B cell (primary cell): ENCODE results near the gene LRRC63.

Experiments used
- EZH2 ChIP-seq: IDR thresholded peaks from 2 replicates; pipeline ENCODE4 v1.6.1; 2012; ENCODE audit warnings: borderline replicate concordance, low read depth, mild to moderate bottlenecking, moderate library complexity, low read length; ENCODE audit not compliant: insufficient read depth, poor library complexity, severe bottlenecking
- TF ChIP-seq, protein P1 (sequence below): fragments of 200-600 bp; IDR thresholded peaks from one replicate; pipeline ENCODE4 v1.8.0; 2022; ENCODE audit warnings: antibody characterized with exemption, mild to moderate bottlenecking

DNA sequence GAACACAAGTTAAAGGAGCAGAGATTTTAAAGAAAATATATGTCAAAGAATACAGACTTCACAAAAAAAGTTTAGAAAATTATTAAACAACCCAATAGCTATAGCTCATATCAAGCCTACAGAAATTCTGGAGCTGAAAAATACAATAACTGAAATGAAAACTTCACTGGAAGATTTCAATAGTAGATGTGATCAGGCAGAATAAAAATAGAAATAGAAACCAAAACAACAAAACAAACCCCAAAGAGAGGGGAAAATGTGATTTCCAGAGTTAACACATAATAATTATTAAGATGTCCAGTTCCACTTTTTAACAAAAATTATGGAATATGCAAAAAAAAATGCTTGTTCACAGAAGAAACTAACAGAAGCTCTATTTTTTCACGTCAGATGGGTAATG is 23.6 kb downstream of the LRRC63 start:
- TF ChIP-seq, protein P1, sequence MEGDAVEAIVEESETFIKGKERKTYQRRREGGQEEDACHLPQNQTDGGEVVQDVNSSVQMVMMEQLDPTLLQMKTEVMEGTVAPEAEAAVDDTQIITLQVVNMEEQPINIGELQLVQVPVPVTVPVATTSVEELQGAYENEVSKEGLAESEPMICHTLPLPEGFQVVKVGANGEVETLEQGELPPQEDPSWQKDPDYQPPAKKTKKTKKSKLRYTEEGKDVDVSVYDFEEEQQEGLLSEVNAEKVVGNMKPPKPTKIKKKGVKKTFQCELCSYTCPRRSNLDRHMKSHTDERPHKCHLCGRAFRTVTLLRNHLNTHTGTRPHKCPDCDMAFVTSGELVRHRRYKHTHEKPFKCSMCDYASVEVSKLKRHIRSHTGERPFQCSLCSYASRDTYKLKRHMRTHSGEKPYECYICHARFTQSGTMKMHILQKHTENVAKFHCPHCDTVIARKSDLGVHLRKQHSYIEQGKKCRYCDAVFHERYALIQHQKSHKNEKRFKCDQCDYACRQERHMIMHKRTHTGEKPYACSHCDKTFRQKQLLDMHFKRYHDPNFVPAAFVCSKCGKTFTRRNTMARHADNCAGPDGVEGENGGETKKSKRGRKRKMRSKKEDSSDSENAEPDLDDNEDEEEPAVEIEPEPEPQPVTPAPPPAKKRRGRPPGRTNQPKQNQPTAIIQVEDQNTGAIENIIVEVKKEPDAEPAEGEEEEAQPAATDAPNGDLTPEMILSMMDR: no peak
- no peak for TF ChIP-seq EZH2
